NCI-H1092 treated with DMSO at 0.1 percent for 48 hours (cell line): ENCODE results near the gene ZNF575.
"Not testable (repeated sequence)": the region's sequence is repeated elsewhere in the genome, so short reads cannot be mapped to it uniquely, and the experiment has no call there.

Source experiments
- DNase-seq: peaks from one replicate; lab custom pipeline; 2025; lab: John Stamatoyannopoulos, UW

The ZNF575 gene

DNA sequence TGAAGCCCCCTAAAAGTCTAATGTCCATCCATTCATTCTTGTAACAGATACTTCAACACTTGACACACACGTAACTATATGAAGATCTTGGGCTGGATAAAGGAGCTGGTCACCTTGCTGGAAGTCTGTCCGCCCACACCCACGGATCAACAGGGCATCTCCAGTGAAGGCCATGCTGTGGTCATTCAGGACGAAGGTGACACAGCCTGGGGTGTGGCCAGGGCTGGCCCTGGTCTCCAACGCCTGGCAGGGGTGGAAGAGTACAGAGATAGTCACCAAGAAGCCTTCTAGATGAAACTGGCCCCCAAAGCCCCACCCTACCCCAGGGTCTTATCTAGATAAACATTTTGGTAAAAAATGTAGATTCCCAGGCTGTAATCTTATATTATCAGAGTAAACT, 21.7 kb upstream of the ZNF575 start:
- DNase-seq, result no peak

- DNase-seq, result not testable (repeated sequence)
Observed at GRCh38 chr19:43512399-43512798, 20.6 kb upstream of the ZNF575 start.

GRCh38 chr19:43518051-43518450, 14.9 kb upstream of the ZNF575 start:
- DNase-seq, result no peak

- peak; percentile 48 for DNase-seq
Observed at GRCh38 chr19:43519436-43520088, 13.4 kb upstream of the ZNF575 start.

DNA sequence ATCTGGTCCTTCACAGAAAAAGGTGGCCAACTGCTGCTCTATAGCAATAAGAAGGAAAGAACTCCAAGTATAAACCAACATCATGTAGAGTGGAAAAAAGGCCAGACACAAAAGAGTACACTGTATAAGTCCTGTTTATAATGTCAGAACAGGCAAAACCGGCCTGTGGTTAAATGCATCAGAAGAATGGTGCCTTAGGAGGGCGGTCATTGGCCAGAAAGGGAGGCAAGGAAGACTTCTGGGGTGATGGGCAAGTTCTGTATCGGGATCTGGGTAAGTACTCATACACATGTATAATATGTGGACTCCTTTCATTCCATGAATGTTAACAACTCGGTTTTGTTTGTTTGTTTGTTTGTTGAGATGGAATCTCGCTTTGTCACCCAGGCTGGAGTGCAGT, 10.1 kb upstream of the ZNF575 start:
- DNase-seq, result no peak

- DNase-seq, result not testable (repeated sequence)
Observed at GRCh38 chr19:43523696-43524095, 9.3 kb upstream of the ZNF575 start.

- no peak for DNase-seq
Observed at GRCh38 chr19:43524922-43525835, 7.8 kb upstream of the ZNF575 start.

GRCh38 chr19:43525836-43526771, 6.9 kb upstream of the ZNF575 start:
- DNase-seq, result no peak

- peak; percentile 11 for DNase-seq
Observed at GRCh38 chr19:43526884-43527859, 5.8 kb upstream of the ZNF575 start, which contains the start of gene ETHE1. Gene ETHE1, minus strand, starts transcription at chr19:43527201. Its CDS starts 24 bp downstream, at chr19:43527177.

DNA sequence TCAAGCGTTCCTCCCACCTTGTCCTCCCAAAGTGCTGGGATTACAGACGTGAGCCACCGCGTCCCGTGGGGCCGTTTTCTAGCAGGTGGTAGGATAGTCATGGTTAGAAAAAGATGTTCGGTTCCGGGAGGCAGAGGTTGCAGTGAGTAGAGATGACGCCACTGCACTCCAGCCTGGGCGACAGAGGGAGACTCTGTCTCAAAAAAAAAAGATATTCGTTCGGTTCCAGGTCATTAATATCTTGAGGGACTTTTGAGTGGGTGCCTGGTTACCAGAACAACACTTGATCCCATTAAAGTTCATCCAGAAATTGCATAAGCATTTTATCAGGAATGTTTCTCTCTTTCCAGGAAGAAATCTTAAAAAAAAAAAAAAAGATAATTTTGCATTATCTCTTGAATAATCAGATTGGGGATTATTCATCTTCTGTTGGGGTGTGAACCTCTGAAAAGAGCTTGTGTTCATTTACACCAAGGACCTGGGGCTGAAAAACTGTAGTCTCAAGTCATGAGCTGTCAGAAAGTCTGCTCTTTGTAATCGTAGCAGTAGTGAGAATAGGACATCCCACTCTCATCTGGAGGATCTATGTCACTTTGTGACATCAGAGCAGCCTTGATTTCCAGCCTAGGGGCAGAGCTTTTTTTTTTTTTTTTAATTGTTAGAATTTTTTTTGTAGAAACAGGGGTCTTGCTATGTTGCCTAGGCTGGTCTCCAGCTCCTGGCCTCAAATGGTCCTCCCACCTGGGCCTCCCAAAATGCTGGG, 4.9 kb upstream of the ZNF575 start:
- peak; percentile 26 for DNase-seq

DNA sequence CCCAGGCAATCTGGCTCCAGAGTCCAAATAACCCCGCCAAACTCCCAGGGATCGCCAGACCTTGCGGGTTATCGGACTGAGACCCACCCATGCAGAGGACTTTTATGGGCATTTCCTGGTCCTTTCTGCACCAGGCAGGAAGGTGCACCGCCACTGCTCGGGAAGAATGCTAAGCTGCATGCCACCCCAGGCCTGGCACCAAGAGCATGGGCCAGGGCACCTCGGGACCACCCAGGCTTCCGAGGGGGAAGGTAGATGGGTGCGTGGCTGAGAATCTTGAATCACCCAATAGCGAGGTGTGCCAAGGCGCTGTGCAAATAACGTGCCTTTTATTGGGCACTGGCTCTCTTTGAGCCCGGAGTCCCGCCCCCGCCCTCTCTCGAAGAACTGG, 422 bp upstream of the ZNF575 start:
- DNase-seq, result peak; percentile 61

GRCh38 chr19:43533546-43534304, 737 bp downstream of the ZNF575 start:
- DNase-seq, result peak; percentile 75

GRCh38 chr19:43534305-43534815, 1.4 kb downstream of the ZNF575 start:
- DNase-seq, result no peak

GRCh38 chr19:43534816-43535761, 2.1 kb downstream of the ZNF575 start:
- no peak for DNase-seq

GRCh38 chr19:43538922-43539321, 5.9 kb downstream of the ZNF575 start:
- no peak for DNase-seq

DNA sequence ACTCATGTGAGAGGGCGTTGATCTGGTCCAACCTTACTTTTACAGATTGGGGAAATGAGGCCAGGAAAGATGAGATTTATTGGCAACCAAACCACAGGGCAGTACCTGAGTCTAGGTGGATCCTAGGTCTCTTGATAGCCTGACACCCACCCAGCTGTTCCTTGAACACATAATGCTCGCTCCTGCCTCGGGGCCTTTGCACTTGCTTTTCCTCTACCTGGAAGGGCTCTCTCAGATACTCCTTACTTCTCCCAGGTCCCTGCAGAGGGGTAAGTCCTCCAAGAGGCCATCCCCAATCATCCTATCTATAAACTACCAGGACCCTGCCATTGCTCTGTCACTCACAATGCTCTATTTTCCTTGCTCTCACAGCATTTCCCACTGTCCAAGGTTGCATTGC, 7.4 kb downstream of the ZNF575 start:
- DNase-seq, result no peak

GRCh38 chr19:43541920-43542650, 9.1 kb downstream of the ZNF575 start:
- no peak for DNase-seq
